GM12872 (cell line): Measurements from ENCODE around the gene CAST.

Source experiments
- TF ChIP-seq, protein P1 (sequence below): IDR thresholded peaks from 3 replicates; pipeline ENCODE4 v1.5.1; 2011; ENCODE audit warnings: low read depth, mild to moderate bottlenecking, low read length, moderate library complexity; ENCODE audit not compliant: insufficient read depth

Gene CAST

DNA sequence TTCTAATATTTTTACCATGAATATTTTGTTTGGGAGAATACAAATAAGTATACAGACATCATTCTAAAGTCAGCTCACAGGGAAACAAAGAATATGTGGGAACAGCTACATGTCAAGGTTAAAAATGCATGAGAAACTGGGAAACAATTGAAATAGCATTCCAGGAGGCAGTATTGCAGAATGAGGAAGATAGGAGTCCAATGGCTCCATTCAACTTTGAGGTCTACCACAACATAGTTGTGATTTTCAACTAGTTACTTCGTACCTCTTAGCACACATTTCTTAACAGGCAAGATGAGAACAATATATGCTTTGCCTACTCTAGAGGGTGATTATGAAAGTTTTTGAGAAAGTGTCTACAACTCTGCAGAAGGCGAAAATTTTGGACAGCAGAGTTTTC is 35.2 kb upstream of the CAST start:
- TF ChIP-seq, protein P1, sequence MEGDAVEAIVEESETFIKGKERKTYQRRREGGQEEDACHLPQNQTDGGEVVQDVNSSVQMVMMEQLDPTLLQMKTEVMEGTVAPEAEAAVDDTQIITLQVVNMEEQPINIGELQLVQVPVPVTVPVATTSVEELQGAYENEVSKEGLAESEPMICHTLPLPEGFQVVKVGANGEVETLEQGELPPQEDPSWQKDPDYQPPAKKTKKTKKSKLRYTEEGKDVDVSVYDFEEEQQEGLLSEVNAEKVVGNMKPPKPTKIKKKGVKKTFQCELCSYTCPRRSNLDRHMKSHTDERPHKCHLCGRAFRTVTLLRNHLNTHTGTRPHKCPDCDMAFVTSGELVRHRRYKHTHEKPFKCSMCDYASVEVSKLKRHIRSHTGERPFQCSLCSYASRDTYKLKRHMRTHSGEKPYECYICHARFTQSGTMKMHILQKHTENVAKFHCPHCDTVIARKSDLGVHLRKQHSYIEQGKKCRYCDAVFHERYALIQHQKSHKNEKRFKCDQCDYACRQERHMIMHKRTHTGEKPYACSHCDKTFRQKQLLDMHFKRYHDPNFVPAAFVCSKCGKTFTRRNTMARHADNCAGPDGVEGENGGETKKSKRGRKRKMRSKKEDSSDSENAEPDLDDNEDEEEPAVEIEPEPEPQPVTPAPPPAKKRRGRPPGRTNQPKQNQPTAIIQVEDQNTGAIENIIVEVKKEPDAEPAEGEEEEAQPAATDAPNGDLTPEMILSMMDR = no peak

DNA sequence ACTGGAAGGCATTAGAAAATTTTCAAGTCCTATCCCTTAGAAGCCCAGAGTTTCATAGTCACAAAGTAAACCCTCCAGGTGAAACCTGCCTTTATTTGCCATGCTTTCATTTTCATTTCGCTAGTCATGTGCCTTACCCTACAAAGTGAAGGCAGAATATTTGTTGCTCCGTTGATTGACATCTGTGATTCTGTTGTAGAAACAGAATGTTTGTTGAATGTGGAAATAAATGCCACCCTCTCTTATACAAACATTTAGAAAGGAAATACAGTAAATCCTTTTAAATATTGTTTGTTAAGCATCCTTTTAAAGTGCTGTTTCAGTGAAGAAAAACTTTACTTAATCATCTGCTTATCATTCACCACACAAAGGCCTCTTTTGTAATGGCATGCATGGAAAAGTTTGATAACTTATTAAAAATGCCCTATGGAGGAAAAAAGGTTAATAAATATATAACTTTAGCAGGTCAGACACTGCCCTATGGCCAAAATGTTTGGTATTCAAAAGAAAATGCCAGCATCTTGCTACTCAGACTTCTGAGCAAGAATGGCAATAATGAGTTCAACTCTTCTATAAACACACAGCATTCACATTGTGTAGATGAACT is 34.3 kb upstream of the CAST start:
- TF ChIP-seq, protein P1 = no peak

DNA sequence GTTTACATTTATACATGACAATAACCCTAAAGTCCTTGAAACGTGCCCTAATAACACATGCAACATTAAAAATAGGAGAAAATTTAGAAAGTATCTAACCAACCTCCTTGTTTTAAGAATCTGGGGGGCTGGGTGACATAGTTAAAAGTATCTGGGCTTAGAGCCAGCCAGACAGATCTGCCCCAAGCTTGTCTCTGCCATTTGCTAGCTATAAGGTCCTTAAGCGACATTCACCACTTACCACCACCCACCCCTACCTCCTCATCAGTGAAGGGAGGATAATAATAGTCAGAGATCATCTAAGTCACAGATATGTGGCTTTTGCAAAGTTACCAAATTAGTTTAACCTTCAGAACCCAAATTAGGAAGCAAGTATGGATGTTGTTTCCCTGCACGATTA is 33.8 kb upstream of the CAST start:
- TF ChIP-seq, protein P1 = no peak

DNA sequence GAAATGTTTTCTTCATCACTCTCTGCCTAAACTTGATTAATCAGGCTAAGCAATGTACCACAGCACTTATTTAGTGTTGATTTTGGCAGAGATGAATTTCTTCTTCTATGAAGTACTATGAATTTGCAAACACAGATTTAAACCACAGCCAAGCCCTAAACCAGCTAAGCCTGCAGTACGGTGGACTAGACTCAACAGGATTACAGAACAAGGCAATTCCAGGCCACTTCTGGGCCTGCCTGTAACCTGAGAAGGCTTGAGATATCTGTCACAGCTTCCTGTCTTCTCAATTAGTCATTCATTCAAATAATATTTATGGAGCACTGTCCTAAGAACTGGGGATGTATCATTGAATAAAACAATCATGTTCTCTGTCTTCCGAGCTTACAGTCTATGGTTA is 32.4 kb upstream of the CAST start:
- TF ChIP-seq, protein P1 = no peak

DNA sequence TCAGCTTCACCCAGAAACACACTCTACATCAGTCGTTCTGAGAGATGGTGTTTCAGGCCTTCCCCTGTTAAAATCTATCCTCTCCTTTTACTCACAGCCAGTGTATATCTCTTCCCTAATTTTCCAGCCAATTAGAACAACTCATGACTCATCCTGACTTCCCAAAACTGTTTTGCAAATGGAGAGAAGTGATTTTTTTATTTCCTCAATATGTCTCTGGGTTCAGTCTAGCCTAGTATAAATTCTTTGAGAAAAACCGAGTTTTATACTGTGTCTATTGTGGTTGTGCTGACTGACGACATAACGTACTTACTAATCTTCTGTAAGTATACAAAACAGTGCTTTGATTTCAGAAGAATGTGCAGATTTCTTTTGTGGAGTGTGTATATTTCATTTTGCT is 28.4 kb upstream of the CAST start:
- TF ChIP-seq, protein P1 = no peak

DNA sequence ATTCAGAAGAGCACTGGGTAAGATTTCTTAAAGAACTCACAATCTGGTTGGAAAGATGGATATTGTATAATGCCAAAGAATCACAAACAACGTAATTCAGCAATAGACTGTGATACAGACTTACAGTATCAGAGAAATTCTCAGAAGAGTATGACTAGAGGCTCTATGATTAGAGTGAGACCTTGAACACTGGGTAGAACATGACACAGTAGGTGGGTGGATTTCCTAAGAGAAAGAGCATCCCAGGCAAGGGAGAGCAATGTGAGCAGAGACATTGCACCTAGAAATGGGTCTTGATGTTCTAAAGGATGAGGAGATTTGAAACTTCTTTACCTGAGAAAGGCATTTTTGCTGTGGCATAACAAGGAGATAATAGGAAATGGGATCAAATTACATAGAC is 27.3 kb upstream of the CAST start:
- TF ChIP-seq, protein P1 = no peak

DNA sequence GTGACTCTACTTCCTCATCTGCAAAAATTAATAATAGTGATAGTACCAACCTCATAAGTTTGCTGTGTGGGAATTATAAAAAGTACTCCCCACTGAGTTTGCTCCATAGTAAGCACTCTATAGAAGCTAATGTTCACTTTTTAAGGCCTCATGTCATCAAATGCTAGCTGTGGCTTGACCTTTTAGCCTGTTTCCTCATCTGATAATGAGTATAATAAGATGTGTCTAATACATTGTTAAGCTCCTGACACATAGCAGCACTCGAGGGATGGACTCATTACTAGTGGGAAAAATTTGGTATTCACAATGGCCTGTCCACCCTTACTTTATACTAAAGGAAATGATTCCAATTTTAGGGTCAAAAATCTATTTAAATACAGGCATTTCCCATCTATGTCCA is 26.1 kb upstream of the CAST start:
- TF ChIP-seq, protein P1 = no peak
